ENCODE measurements around the gene SLC12A6.

GRCh38 chr15:34292621-34293020 lies 45.0 kb downstream of the SLC12A6 start:
- TF ChIP-seq EZH2 (IDR thresholded peaks at IDR 0.05) (no peak), POLR2AphosphoS5 (IDR thresholded peaks at IDR 0.05; ENCODE audit: borderline replicate concordance, low read depth, low read length) (no peak)

All from SK-N-MC (cell line).